OCI-LY1 (cell line): ENCODE measurements around the gene ZSCAN25.

Experiments
- H2AFZ ChIP-seq: fragments of 200-600 bp; sonication (generic), shearing (Covaris generic); 2 replicates; pipeline ENCODE4 v1.6.0; 2014; ENCODE audit warnings: antibody characterized with exemption, mild to moderate bottlenecking, low read length
- H3F3A ChIP-seq: fragments of 200-600 bp; sonication (generic), shearing (Covaris generic); 2 replicates; pipeline ENCODE4 v1.6.0; 2014; ENCODE audit warnings: mild to moderate bottlenecking, antibody characterized with exemption, low read length, moderate library complexity; ENCODE audit not compliant: insufficient read depth
- H3K27ac ChIP-seq: fragments of 200-600 bp; sonication (generic); 2 replicates; pipeline ENCODE4 v1.5.1; 2014; ENCODE audit warnings: low read length, mixed run types, mild to moderate bottlenecking, low read depth; ENCODE audit not compliant: poor library complexity, severe bottlenecking
- H3K27me3 ChIP-seq: fragments of 200-600 bp; sonication (generic); 2 replicates; pipeline ENCODE4 v1.6.0; 2014; ENCODE audit warnings: antibody characterized with exemption, mild to moderate bottlenecking, low read length, moderate library complexity; ENCODE audit not compliant: insufficient read depth
- H3K36me3 ChIP-seq: fragments of 200-600 bp; sonication (generic); 2 replicates; pipeline ENCODE4 v1.6.1; 2014; ENCODE audit warnings: mild to moderate bottlenecking, antibody characterized with exemption, low read length, moderate library complexity, mixed read lengths; ENCODE audit not compliant: insufficient read depth
- H3K4me1 ChIP-seq: fragments of 200-600 bp; sonication (generic); 2 replicates; pipeline ENCODE4 v1.5.1; 2014; ENCODE audit warnings: mild to moderate bottlenecking, low read length, moderate library complexity; ENCODE audit not compliant: insufficient read depth, severe bottlenecking
- H3K4me2 ChIP-seq: fragments of 200-600 bp; sonication (generic), shearing (Covaris generic); 2 replicates; pipeline ENCODE4 v1.6.1; 2014; ENCODE audit warnings: low read length
- H3K4me3 ChIP-seq: fragments of 200-600 bp; sonication (generic); 2 replicates; pipeline ENCODE4 v1.5.1; 2014; ENCODE audit warnings: low read length, low read depth, mild to moderate bottlenecking, mixed read lengths; ENCODE audit not compliant: poor library complexity, severe bottlenecking
- H3K79me2 ChIP-seq: fragments of 200-600 bp; shearing (Covaris generic); 2 replicates; pipeline ENCODE4 v1.6.1; 2016; ENCODE audit warnings: mixed run types, low read length, mixed read lengths; ENCODE audit not compliant: insufficient read depth
- H3K9ac ChIP-seq: fragments of 200-600 bp; sonication (generic), shearing (Covaris generic); 2 replicates; pipeline ENCODE4 v1.6.1; 2014; ENCODE audit warnings: mild to moderate bottlenecking, low read length, mixed read lengths
- H3K9me2 ChIP-seq: fragments of 200-600 bp; sonication (generic), shearing (Covaris generic); 2 replicates; pipeline ENCODE4 v1.6.1; 2014; ENCODE audit warnings: low read depth, mild to moderate bottlenecking, low read length, mixed read lengths
- H3K9me3 ChIP-seq: fragments of 200-600 bp; shearing (Covaris generic); 2 replicates; pipeline ENCODE4 v1.6.1; 2014; ENCODE audit warnings: low read length, mixed read lengths
- H4K20me1 ChIP-seq: fragments of 200-600 bp; sonication (generic), shearing (Covaris generic); 2 replicates; pipeline ENCODE4 v1.6.0; 2016; ENCODE audit warnings: mild to moderate bottlenecking, low read length; ENCODE audit not compliant: insufficient read depth
- EZH2 ChIP-seq: fragments of 200-600 bp; sonication (generic), shearing (Covaris generic); IDR thresholded peaks from 2 replicates; pipeline ENCODE4 v1.8.0; 2017; ENCODE audit warnings: borderline replicate concordance, mixed run types, mild to moderate bottlenecking, antibody characterized with exemption, low read length, moderate library complexity, mixed read lengths
- TF ChIP-seq, protein P1 (sequence below): fragments of 200-600 bp; sonication (generic), shearing (Covaris generic); IDR thresholded peaks from 2 replicates; pipeline ENCODE4 v1.5.1; 2017; ENCODE audit warnings: mild to moderate bottlenecking, antibody characterized with exemption, low read length, moderate library complexity, mixed read lengths

ZSCAN25 gene

DNA sequence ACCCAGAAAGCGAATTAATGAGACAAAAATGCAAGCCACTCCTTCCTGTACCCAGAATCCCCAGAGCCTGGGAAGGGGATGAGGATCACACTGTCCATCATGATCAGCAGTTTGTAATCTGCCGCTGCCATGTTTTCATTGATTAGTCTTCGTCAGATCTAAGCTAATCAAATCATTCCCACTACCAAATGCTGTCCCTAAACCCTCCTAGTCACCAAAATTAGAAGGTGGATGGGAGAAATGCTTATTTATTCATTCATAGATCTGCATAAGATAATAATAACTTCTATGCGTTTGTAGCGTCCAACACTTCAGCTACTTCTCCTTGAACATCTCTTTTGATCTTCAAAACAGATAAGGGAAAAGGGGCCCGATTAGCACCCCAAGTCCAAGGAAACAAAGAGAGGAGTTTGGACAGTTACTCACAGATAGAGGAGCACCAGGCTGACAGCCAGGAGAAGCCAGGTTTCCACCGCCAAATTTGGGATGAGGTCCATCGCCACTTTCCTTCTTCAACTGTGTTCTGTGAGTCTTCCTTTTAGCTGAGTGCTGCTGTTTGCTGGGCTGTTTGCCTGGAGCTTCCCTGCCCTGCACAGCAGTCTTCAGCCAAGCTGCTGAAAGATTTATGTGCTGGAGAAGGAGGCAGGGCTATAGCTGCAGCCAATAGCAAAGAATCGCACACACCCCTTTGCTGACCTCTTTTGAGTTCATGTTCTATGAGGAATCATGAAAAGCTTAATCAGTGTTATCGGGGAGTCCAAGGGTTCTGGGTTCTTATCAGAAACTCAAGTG is 62.9 kb downstream of the ZSCAN25 start, which contains the start of gene CYP3A5:
Gene CYP3A5, minus strand, starts transcription at position 597 of the 792 bp plus-strand sequence. Its CDS starts 100 bp downstream, at position 497.
- H3K36me3 ChIP-seq: no peaks in the 10 kb centered on the region; the same call in 1 of the 2 replicates
- H3K9me3 ChIP-seq: no peaks in the 10 kb centered on the region
- no peaks in the 10 kb centered on the region for H4K20me1 ChIP-seq
- H3K27ac ChIP-seq: no peak within 1 kb of the TSS
- H3K4me1 ChIP-seq: no peaks in the 10 kb centered on the region
- H3F3A ChIP-seq: no peaks in the 10 kb centered on the region
- no peak within 1 kb of the TSS for H3K4me2 ChIP-seq
- H2AFZ ChIP-seq: no peak within 1 kb of the TSS
- TF ChIP-seq, protein P1, sequence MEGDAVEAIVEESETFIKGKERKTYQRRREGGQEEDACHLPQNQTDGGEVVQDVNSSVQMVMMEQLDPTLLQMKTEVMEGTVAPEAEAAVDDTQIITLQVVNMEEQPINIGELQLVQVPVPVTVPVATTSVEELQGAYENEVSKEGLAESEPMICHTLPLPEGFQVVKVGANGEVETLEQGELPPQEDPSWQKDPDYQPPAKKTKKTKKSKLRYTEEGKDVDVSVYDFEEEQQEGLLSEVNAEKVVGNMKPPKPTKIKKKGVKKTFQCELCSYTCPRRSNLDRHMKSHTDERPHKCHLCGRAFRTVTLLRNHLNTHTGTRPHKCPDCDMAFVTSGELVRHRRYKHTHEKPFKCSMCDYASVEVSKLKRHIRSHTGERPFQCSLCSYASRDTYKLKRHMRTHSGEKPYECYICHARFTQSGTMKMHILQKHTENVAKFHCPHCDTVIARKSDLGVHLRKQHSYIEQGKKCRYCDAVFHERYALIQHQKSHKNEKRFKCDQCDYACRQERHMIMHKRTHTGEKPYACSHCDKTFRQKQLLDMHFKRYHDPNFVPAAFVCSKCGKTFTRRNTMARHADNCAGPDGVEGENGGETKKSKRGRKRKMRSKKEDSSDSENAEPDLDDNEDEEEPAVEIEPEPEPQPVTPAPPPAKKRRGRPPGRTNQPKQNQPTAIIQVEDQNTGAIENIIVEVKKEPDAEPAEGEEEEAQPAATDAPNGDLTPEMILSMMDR: no peak
- no peak for TF ChIP-seq EZH2
- H3K9ac ChIP-seq: no peak within 1 kb of the TSS
- H3K79me2 ChIP-seq: no peaks in the 10 kb centered on the region
- no peaks in the 10 kb centered on the region for H3K27me3 ChIP-seq
- no peak within 1 kb of the TSS for H3K4me3 ChIP-seq
- H3K9me2 ChIP-seq: no peaks in the 10 kb centered on the region
